ENCODE data around the gene DNAJC13.

The DNAJC13 gene

DNA sequence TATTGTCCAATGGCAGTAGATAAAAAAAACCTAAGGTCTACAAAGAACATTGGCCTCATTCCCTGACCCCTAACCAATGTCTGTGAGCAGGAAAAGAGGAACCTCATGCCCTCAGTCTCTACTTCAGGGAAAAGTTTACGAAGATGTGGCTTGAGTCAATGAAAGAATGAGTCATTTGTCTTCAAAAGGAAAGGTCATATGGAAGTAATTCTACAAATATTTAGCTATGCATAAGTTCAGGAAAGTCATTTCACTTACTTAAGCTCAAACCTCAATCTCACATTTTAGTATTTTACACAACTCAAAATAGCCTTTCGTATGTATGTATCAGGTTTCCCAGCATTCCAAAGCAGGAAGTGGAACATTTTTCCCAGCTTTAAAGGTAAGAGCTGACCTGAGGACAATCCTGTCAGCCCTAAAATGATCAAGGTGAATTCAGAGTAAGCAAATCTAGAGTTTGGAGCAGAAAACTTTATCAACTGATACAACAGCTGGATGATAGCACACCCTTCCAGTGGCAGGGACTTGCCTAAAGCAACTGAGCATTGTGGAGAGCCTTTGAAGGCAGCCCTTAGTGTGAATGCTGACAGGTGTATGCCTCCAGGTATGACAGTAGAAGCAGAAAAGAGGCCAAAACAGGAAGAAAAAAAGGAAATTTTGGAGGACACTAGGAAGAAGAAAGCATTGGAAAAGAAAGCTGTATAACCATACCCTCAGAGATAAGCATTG lies 125.9 kb downstream of the DNAJC13 start:
- Histone ChIP-seq H3K4ac (ENCODE audit: low read length) (no peak overlapping the region), H4K91ac (ENCODE audit: low read depth, low read length, poor library complexity) (no peak overlapping the region), H2BK15ac (ENCODE audit: low read length) (no peak overlapping the region), H2AK5ac (ENCODE audit: low read depth, low read length) (no peak overlapping the region), H3K18ac (ENCODE audit: low read length) (no peak overlapping the region), H3K79me1 (ENCODE audit: low read depth, low read length) (no peaks in the 10 kb centered on the region), H3K4me2 (ENCODE audit: insufficient read depth, low read length, poor library complexity, severe bottlenecking) (no peak overlapping the region), H3K9me3 (replicated peaks in 1 of 2; ENCODE audit: control insufficient read depth in 2 of 2, insufficient read depth in 1 of 2, low read depth in 1 of 2, low read length in 2 of 2) (peaks cover 0 to 5% of the 10 kb centered on the region in 2 donors), H2AFZ (ENCODE audit: low read length) (no peak overlapping the region), H3K14ac (ENCODE audit: low read length) (no peak overlapping the region), H4K8ac (ENCODE audit: low read depth, low read length) (no peak overlapping the region), H3K4me1 (ENCODE audit: control insufficient read depth in 2 of 2, insufficient read depth in 1 of 2, low read depth in 1 of 2, low read length in 2 of 2) (no peaks in the 10 kb centered on the region), H2BK12ac (ENCODE audit: low read length) (no peak overlapping the region), H2BK5ac (ENCODE audit: low read length) (no peak overlapping the region), H3K23ac (ENCODE audit: low read depth, low read length, poor library complexity) (no peak overlapping the region), H3K4me3 (ENCODE audit: low read length in 2 of 2) (no peak overlapping the region), H3K9ac (ENCODE audit: low read depth, low read length, poor library complexity) (no peak overlapping the region), H2BK120ac (ENCODE audit: low read depth, low read length) (no peak overlapping the region), H3K27ac (replicated peaks; ENCODE audit: low read length) (no peak overlapping the region), H3K36me3 (replicated peaks in 1 of 2; ENCODE audit: control insufficient read depth in 2 of 2, insufficient read depth in 2 of 2, low read length in 2 of 2) (peaks cover 3 to 40% of the 10 kb centered on the region in 2 donors), H3K27me3 (ENCODE audit: control insufficient read depth in 3 of 3, insufficient read depth in 3 of 3, low read depth in 1 of 3, low read length in 3 of 3) (no peaks in the 10 kb centered on the region)
- no CpG with 5 or more reads among the region's 2 CpGs for WGBS, 2 donors (ENCODE audit: extremely low coverage in 2 of 2, insufficient read length in 2 of 2, insufficient replicate concordance in 1 of 2)
- DNase-seq (ENCODE audit: low spot score), result no peak

DNA sequence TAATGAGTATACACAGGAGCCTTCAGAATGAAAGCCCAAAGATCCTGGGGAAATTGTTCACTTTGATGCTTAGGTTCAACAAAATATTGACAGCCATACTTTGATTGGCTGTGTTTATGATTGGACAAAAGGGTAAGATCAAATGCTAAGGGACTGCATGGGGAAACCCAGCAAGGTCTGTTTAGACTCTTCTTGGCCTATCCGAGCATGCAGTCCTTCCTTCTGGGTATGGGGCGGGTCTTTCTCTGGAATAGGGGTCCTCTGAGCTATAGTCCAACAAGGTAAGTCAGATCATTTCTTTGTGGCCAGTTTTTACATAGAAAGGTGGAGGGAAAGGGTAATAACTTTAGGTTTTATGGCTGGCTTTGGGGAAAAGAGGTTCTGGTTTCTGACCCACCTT lies 126.8 kb downstream of the DNAJC13 start:
- DNase-seq (ENCODE audit: low spot score), result no peak
- no peak overlapping the region for H4K91ac ChIP-seq (ENCODE audit: low read depth, low read length, poor library complexity)
- no peak overlapping the region for H3K4ac ChIP-seq (ENCODE audit: low read length)
- no peak overlapping the region for H3K27ac ChIP-seq (replicated peaks; ENCODE audit: low read length)
- H2BK15ac ChIP-seq (ENCODE audit: low read length), result no peak overlapping the region
- H3K9me3 ChIP-seq (replicated peaks in 1 of 2; ENCODE audit: control insufficient read depth in 2 of 2, insufficient read depth in 1 of 2, low read depth in 1 of 2, low read length in 2 of 2), result peaks cover 0 to 6% of the 10 kb centered on the region in 2 donors
- no peak overlapping the region for H2BK12ac ChIP-seq (ENCODE audit: low read length)
- H3K4me3 ChIP-seq (ENCODE audit: low read length in 2 of 2), result no peak overlapping the region
- H3K27me3 ChIP-seq (ENCODE audit: control insufficient read depth in 3 of 3, insufficient read depth in 3 of 3, low read depth in 1 of 3, low read length in 3 of 3), result no peaks in the 10 kb centered on the region
- no peak overlapping the region for H2BK5ac ChIP-seq (ENCODE audit: low read length)
- H4K8ac ChIP-seq (ENCODE audit: low read depth, low read length), result no peak overlapping the region
- H2AFZ ChIP-seq (ENCODE audit: low read length), result no peak overlapping the region
- no CpG with 5 or more reads among the region's 2 CpGs for WGBS, 2 donors (ENCODE audit: extremely low coverage in 2 of 2, insufficient read length in 2 of 2, insufficient replicate concordance in 1 of 2)
- peaks cover 2 to 30% of the 10 kb centered on the region in 2 donors for H3K36me3 ChIP-seq (replicated peaks in 1 of 2; ENCODE audit: control insufficient read depth in 2 of 2, insufficient read depth in 2 of 2, low read length in 2 of 2)
- H3K9ac ChIP-seq (ENCODE audit: low read depth, low read length, poor library complexity), result no peak overlapping the region
- H3K23ac ChIP-seq (ENCODE audit: low read depth, low read length, poor library complexity), result no peak overlapping the region
- H3K4me2 ChIP-seq (ENCODE audit: insufficient read depth, low read length, poor library complexity, severe bottlenecking), result no peak overlapping the region
- no peak overlapping the region for H3K14ac ChIP-seq (ENCODE audit: low read length)
- H3K79me1 ChIP-seq (ENCODE audit: low read depth, low read length), result no peaks in the 10 kb centered on the region
- H2BK120ac ChIP-seq (ENCODE audit: low read depth, low read length), result no peak overlapping the region
- H3K18ac ChIP-seq (ENCODE audit: low read length), result no peak overlapping the region
- no peaks in the 10 kb centered on the region for H3K4me1 ChIP-seq (ENCODE audit: control insufficient read depth in 2 of 2, insufficient read depth in 1 of 2, low read depth in 1 of 2, low read length in 2 of 2)
- no peak overlapping the region for H2AK5ac ChIP-seq (ENCODE audit: low read depth, low read length)

DNA sequence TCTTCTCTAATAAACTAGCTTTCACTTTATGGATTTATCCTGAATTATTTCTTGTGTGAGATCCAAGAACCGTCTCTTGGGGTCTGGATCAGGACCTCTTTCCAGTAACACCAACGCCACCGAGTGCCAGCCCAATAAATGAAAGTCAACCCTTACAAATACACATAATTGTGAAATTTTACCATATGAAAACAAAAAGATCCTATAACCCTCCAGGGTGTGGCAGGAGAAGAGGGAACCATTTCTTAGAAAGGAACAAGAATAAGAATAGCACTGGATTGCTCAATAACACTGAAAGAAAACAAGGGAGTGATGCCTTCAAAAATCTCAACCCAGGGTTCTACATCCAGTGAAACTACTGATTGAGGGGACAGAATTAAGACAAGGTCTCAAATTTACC lies 128.2 kb downstream of the DNAJC13 start:
- H2BK12ac ChIP-seq (ENCODE audit: low read length), result no peak overlapping the region
- no peaks in the 10 kb centered on the region for H3K27me3 ChIP-seq (ENCODE audit: control insufficient read depth in 3 of 3, insufficient read depth in 3 of 3, low read depth in 1 of 3, low read length in 3 of 3)
- peaks cover 2 to 17% of the 10 kb centered on the region in 2 donors for H3K36me3 ChIP-seq (replicated peaks in 1 of 2; ENCODE audit: control insufficient read depth in 2 of 2, insufficient read depth in 2 of 2, low read length in 2 of 2)
- no peaks in the 10 kb centered on the region for H3K4me1 ChIP-seq (ENCODE audit: control insufficient read depth in 2 of 2, insufficient read depth in 1 of 2, low read depth in 1 of 2, low read length in 2 of 2)
- no peak overlapping the region for H2AK5ac ChIP-seq (ENCODE audit: low read depth, low read length)
- no peak overlapping the region for H2BK15ac ChIP-seq (ENCODE audit: low read length)
- H3K18ac ChIP-seq (ENCODE audit: low read length), result no peak overlapping the region
- H2AFZ ChIP-seq (ENCODE audit: low read length), result no peak overlapping the region
- no peak overlapping the region for H3K14ac ChIP-seq (ENCODE audit: low read length)
- no peak overlapping the region for H2BK120ac ChIP-seq (ENCODE audit: low read depth, low read length)
- no peak overlapping the region for H4K91ac ChIP-seq (ENCODE audit: low read depth, low read length, poor library complexity)
- H3K4me2 ChIP-seq (ENCODE audit: insufficient read depth, low read length, poor library complexity, severe bottlenecking), result no peak overlapping the region
- WGBS, 2 donors (ENCODE audit: extremely low coverage in 2 of 2, insufficient read length in 2 of 2, insufficient replicate concordance in 1 of 2), result no CpG with 5 or more reads among the region's 3 CpGs
- no peak overlapping the region for H3K27ac ChIP-seq (replicated peaks; ENCODE audit: low read length)
- H3K9ac ChIP-seq (ENCODE audit: low read depth, low read length, poor library complexity), result no peak overlapping the region
- H3K4me3 ChIP-seq (ENCODE audit: low read length in 2 of 2), result no peak overlapping the region
- H2BK5ac ChIP-seq (ENCODE audit: low read length), result no peak overlapping the region
- H4K8ac ChIP-seq (ENCODE audit: low read depth, low read length), result no peak overlapping the region
- peaks cover 0 to 6% of the 10 kb centered on the region in 2 donors for H3K9me3 ChIP-seq (replicated peaks in 1 of 2; ENCODE audit: control insufficient read depth in 2 of 2, insufficient read depth in 1 of 2, low read depth in 1 of 2, low read length in 2 of 2)
- H3K79me1 ChIP-seq (ENCODE audit: low read depth, low read length), result no peaks in the 10 kb centered on the region
- no peak overlapping the region for H3K23ac ChIP-seq (ENCODE audit: low read depth, low read length, poor library complexity)
- no peak for DNase-seq (ENCODE audit: low spot score)
- no peak overlapping the region for H3K4ac ChIP-seq (ENCODE audit: low read length)

- Histone ChIP-seq H2AK5ac (ENCODE audit: low read depth, low read length) (no peak overlapping the region), H3K27me3 (ENCODE audit: control insufficient read depth in 3 of 3, insufficient read depth in 3 of 3, low read depth in 1 of 3, low read length in 3 of 3) (no peaks in the 10 kb centered on the region), H3K27ac (replicated peaks; ENCODE audit: low read length) (no peak overlapping the region), H3K9ac (ENCODE audit: low read depth, low read length, poor library complexity) (no peak overlapping the region), H3K18ac (ENCODE audit: low read length) (no peak overlapping the region), H3K4me1 (ENCODE audit: control insufficient read depth in 2 of 2, insufficient read depth in 1 of 2, low read depth in 1 of 2, low read length in 2 of 2) (no peaks in the 10 kb centered on the region), H2BK5ac (ENCODE audit: low read length) (no peak overlapping the region), H3K9me3 (replicated peaks in 1 of 2; ENCODE audit: control insufficient read depth in 2 of 2, insufficient read depth in 1 of 2, low read depth in 1 of 2, low read length in 2 of 2) (peaks cover 0 to 6% of the 10 kb centered on the region in 2 donors), H2BK120ac (ENCODE audit: low read depth, low read length) (no peak overlapping the region), H2BK12ac (ENCODE audit: low read length) (no peak overlapping the region), H2AFZ (ENCODE audit: low read length) (no peak overlapping the region), H4K91ac (ENCODE audit: low read depth, low read length, poor library complexity) (no peak overlapping the region), H3K4me2 (ENCODE audit: insufficient read depth, low read length, poor library complexity, severe bottlenecking) (no peak overlapping the region), H3K4me3 (ENCODE audit: low read length in 2 of 2) (no peak overlapping the region), H2BK15ac (ENCODE audit: low read length) (no peak overlapping the region), H3K23ac (ENCODE audit: low read depth, low read length, poor library complexity) (no peak overlapping the region), H3K4ac (ENCODE audit: low read length) (no peak overlapping the region), H3K14ac (ENCODE audit: low read length) (no peak overlapping the region), H3K79me1 (ENCODE audit: low read depth, low read length) (no peaks in the 10 kb centered on the region), H3K36me3 (replicated peaks in 1 of 2; ENCODE audit: control insufficient read depth in 2 of 2, insufficient read depth in 2 of 2, low read length in 2 of 2) (no peaks in the 10 kb centered on the region), H4K8ac (ENCODE audit: low read depth, low read length) (no peak overlapping the region)
- DNase-seq (ENCODE audit: low spot score), result no peak
- WGBS, 2 donors (ENCODE audit: extremely low coverage in 2 of 2, insufficient read length in 2 of 2, insufficient replicate concordance in 1 of 2), result no CpG with 5 or more reads among the region's 8 CpGs
Measured at GRCh38 chr3:132549169-132549568, 131.9 kb downstream of the DNAJC13 start.

Data from neuronal stem cell (in vitro differentiated cells).